GM19043 (cell line): ENCODE results near the gene SEC16A.

Source experiments
- ATAC-seq: cut with Tn5 transposase; IDR thresholded peaks from one replicate; pipeline ENCODE4 v1.9.1; 2021; ENCODE audit warnings: low read depth; ENCODE audit not compliant: unreplicated experiment

SEC16A gene

GRCh38 chr9:136519263-136520052, 36.6 kb upstream of the SEC16A start:
- no peak for ATAC-seq

GRCh38 chr9:136518623-136519022, 35.8 kb upstream of the SEC16A start:
- ATAC-seq = no peak

- no peak for ATAC-seq
Observed at GRCh38 chr9:136517950-136518349, 35.1 kb upstream of the SEC16A start.

- no peak for ATAC-seq
Observed at GRCh38 chr9:136517012-136517743, 34.3 kb upstream of the SEC16A start.

- no peak for ATAC-seq
Observed at GRCh38 chr9:136516191-136516654, 33.4 kb upstream of the SEC16A start.

GRCh38 chr9:136515276-136515675, 32.4 kb upstream of the SEC16A start:
- ATAC-seq = no peak

GRCh38 chr9:136514022-136514714, 31.3 kb upstream of the SEC16A start:
- ATAC-seq = no peak

GRCh38 chr9:136513191-136513590, 30.4 kb upstream of the SEC16A start:
- ATAC-seq = no peak

- ATAC-seq = no peak
Observed at GRCh38 chr9:136512651-136513071, 29.8 kb upstream of the SEC16A start.

GRCh38 chr9:136511670-136512592, 29.1 kb upstream of the SEC16A start:
- no peak for ATAC-seq

- ATAC-seq = no peak
Observed at GRCh38 chr9:136511144-136511669, 28.4 kb upstream of the SEC16A start.

GRCh38 chr9:136510561-136510960, 27.7 kb upstream of the SEC16A start:
- ATAC-seq = no peak

- ATAC-seq = no peak
Observed at GRCh38 chr9:136509549-136509948, 26.7 kb upstream of the SEC16A start.

GRCh38 chr9:136508729-136509500, 26.1 kb upstream of the SEC16A start:
- no peak for ATAC-seq

GRCh38 chr9:136507992-136508375, 25.1 kb upstream of the SEC16A start:
- ATAC-seq = no peak

GRCh38 chr9:136507221-136507991, 24.6 kb upstream of the SEC16A start:
- ATAC-seq = no peak

- no peak for ATAC-seq
Observed at GRCh38 chr9:136506425-136506824, 23.6 kb upstream of the SEC16A start.
